Caco-2 (cell line): Measurements from ENCODE around the gene SLC27A2. TPM values are rescaled to one million over a fixed set of nuclear protein-coding genes. Genes with fewer than 3 reads are reported as not detected.
"Not testable (repeated sequence)": the region's sequence is repeated elsewhere in the genome, so short reads cannot be mapped to it uniquely, and the experiment has no call there.

ENCODE experiments used
- Bru-seq: library from RNA; stranded (reverse); fragments of 400-500 nt; gene quantifications from one replicate; lab custom pipeline; 2021; lab: Mats Ljungman, UMichigan
- BruChase-seq, 2 experiments: library from RNA; stranded (reverse); fragments of 400-500 nt; gene quantifications; one replicate each; lab custom pipeline; 2021; lab: Mats Ljungman, UMichigan
- BruUV-seq: library from RNA; stranded (reverse); fragments of 400-500 nt; replicated peaks from 2 replicates; lab custom pipeline; 2021; lab: Mats Ljungman, UMichigan
- CTCF ChIA-PET: fragments of 300-600 bp; sonication (Branson Sonifier 250); formaldehyde crosslinking; loops from one replicate; lab custom pipeline; 2022; ENCODE audit warnings: antibody characterized with exemption; lab: Charles Lee
- POLR2A ChIA-PET: fragments of 300-600 bp; sonication (Branson Sonifier 250); formaldehyde crosslinking; loops from one replicate; lab custom pipeline; 2022; ENCODE audit warnings: antibody characterized with exemption; lab: Charles Lee
- DNase-seq, 2 experiments: peaks; one replicate each; pipeline versions ENCODE4 v3.0.0 to v3.0.0-alpha.2; 2020 to 2022
- H3K27me3 ChIP-seq: replicated peaks from 2 replicates; pipeline ENCODE4 v1.6.0; 2011; ENCODE audit warnings: low read length; ENCODE audit not compliant: control insufficient read depth, insufficient read depth
- H3K36me3 ChIP-seq: 2 replicates; pipeline ENCODE4 v1.5.1; 2011; ENCODE audit warnings: low read length; ENCODE audit not compliant: control insufficient read depth, insufficient read depth
- H3K4me1 ChIP-seq: fragments of 250-450 bp; sonication (Bioruptor Pico); 2 replicates; pipeline ENCODE4 v1.5.1; 2020; ENCODE audit warnings: mild to moderate bottlenecking
- H3K4me3 ChIP-seq: 2 replicates; pipeline ENCODE4 v1.5.1; 2011; ENCODE audit warnings: low read depth, mild to moderate bottlenecking, control low read depth, low read length
- H3K9me3 ChIP-seq: fragments of 250-450 bp; sonication (Bioruptor Pico); 2 replicates; pipeline ENCODE4 v1.5.1; 2020; ENCODE audit warnings: mild to moderate bottlenecking, moderate library complexity
- H3K27ac Mint-ChIP-seq: one replicate; pipeline ENCODE4 v1.8.0; 2022; ENCODE audit warnings: mixed read lengths; ENCODE audit not compliant: unreplicated experiment
- H3K27me3 Mint-ChIP-seq: one replicate; pipeline ENCODE4 v1.8.0; 2022; ENCODE audit warnings: mixed read lengths; ENCODE audit not compliant: insufficient read depth, unreplicated experiment
- H3K36me3 Mint-ChIP-seq: one replicate; pipeline ENCODE4 v1.8.0; 2022; ENCODE audit warnings: mild to moderate bottlenecking, mixed read lengths; ENCODE audit not compliant: insufficient read depth, unreplicated experiment
- H3K4me1 Mint-ChIP-seq: one replicate; pipeline ENCODE4 v1.8.0; 2022; ENCODE audit warnings: low read depth, mixed read lengths; ENCODE audit not compliant: unreplicated experiment
- H3K4me3 Mint-ChIP-seq: one replicate; pipeline ENCODE4 v1.8.0; 2022; ENCODE audit warnings: mild to moderate bottlenecking, moderate library complexity, mixed read lengths; ENCODE audit not compliant: unreplicated experiment
- H3K9me3 Mint-ChIP-seq: one replicate; pipeline ENCODE4 v1.8.0; 2022; ENCODE audit warnings: mixed read lengths; ENCODE audit not compliant: unreplicated experiment
- intact Hi-C: fragments of 100-400 bp; cut with micrococcal nuclease; formaldehyde crosslinking; loops from one replicate; pipeline ENCODE4 v1.10.0; 2022; ENCODE audit not compliant: unreplicated experiment
- long read RNA-seq: library from polyadenylated mRNA; stranded (forward); transcript quantifications from one replicate; pipeline ENCODE4 v2.0.0, GENCODE V29; 2022
- total RNA-seq: library from RNA; stranded (reverse); gene quantifications from 2 replicates; pipeline ENCODE4 v1.2.3, GENCODE V29; 2022
- TF ChIP-seq, protein P1 (sequence below), 2 experiments: fragments of 200-600 bp in 1 of 2; IDR thresholded peaks; 1 replicate in 1 of 2; 2 replicates in 1 of 2; pipeline versions ENCODE4 v1.5.1 to v1.8.0; 2011 to 2022; ENCODE audit warnings: antibody characterized with exemption in 1 of 2, control low read depth in 1 of 2, inconsistent platforms in 1 of 2, low read depth in 1 of 2, low read length in 1 of 2, mild to moderate bottlenecking in 1 of 2, moderate library complexity in 1 of 2; ENCODE audit not compliant: insufficient read depth in 1 of 2, severe bottlenecking in 1 of 2, unreplicated experiment in 1 of 2

SLC27A2 gene
- total RNA-seq (31.2 and 36.1 TPM in 2 replicates), Bru-seq, nascent RNA (percentile 65 among the genes with signal in this experiment), BruChase-seq, experiment 1, labeled RNA remaining after a 2-hour chase (percentile 57 among the genes with signal in this experiment), BruChase-seq, experiment 2, labeled RNA remaining after a 6-hour chase (percentile 68 among the genes with signal in this experiment)
- long read RNA-seq, transcript SLC27A2-201 (10 exons, 2,394 nt): major isoform, 52 of 56 reads
- long read RNA-seq, partial matches to known transcripts: 1 of 56 reads
- long read RNA-seq, other reads (novel, unspliced or antisense): 3 of 56 reads

DNA sequence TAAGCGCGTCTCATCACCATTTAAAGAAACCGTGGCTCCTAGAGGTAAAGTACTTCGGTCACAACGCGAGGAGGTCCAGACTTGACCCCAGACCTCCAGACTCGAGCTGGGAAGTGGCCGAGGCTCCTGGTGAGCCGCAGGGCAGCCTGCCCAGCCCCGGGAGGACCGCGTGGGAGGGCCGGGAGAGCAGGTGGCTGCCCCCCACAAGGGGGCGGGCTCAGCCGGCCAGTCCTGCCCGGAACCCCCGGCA, at the start of gene SLC27A2:
Gene SLC27A2 (plus strand): TSS at position 228 of the 250 bp plus-strand sequence. CDS start 232 bp downstream, outside the sequence.
- no TSS peak for BruUV-seq
- no peak for DNase-seq
- CTCF ChIA-PET: interaction anchor here (0.5 to 2.8 kb wide), 4 partner anchors 34 to 326 kb away, joined by 4 to 20 read pairs (median 10); no protein-coding TSS in a partner anchor
- TF ChIP-seq, protein P1, sequence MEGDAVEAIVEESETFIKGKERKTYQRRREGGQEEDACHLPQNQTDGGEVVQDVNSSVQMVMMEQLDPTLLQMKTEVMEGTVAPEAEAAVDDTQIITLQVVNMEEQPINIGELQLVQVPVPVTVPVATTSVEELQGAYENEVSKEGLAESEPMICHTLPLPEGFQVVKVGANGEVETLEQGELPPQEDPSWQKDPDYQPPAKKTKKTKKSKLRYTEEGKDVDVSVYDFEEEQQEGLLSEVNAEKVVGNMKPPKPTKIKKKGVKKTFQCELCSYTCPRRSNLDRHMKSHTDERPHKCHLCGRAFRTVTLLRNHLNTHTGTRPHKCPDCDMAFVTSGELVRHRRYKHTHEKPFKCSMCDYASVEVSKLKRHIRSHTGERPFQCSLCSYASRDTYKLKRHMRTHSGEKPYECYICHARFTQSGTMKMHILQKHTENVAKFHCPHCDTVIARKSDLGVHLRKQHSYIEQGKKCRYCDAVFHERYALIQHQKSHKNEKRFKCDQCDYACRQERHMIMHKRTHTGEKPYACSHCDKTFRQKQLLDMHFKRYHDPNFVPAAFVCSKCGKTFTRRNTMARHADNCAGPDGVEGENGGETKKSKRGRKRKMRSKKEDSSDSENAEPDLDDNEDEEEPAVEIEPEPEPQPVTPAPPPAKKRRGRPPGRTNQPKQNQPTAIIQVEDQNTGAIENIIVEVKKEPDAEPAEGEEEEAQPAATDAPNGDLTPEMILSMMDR (IDR thresholded peaks at IDR 0.05; ENCODE audit: insufficient read depth in 1 of 2, low read depth in 1 of 2, low read length in 1 of 2, severe bottlenecking in 1 of 2, unreplicated experiment in 1 of 2): peak; percentile 69 to 70
- H3K27ac Mint-ChIP-seq: peak within 1 kb of the TSS; percentile 51
- Histone ChIP-seq H3K36me3 (no peaks in the 10 kb centered on the region), H3K4me3 (peak within 1 kb of the TSS; percentile 83), H3K4me1 (peaks cover under 1% of the 10 kb centered on the region; the same call in 1 of the 2 replicates), H3K27me3 (no peaks in the 10 kb centered on the region), H3K9me3 (no peaks in the 10 kb centered on the region)
- H3K4me3 Mint-ChIP-seq: peak within 1 kb of the TSS; percentile 88
- intact Hi-C loops: loop anchor here (2.0 kb wide), 1 partner anchor 135 kb away; no protein-coding TSS in a partner anchor
- peaks cover 11% of the 10 kb centered on the region for H3K4me1 Mint-ChIP-seq
- POLR2A ChIA-PET: no interaction called here
- no peaks in the 10 kb centered on the region for H3K9me3 Mint-ChIP-seq
- no peaks in the 10 kb centered on the region for H3K27me3 Mint-ChIP-seq
- no peaks in the 10 kb centered on the region for H3K36me3 Mint-ChIP-seq

DNA sequence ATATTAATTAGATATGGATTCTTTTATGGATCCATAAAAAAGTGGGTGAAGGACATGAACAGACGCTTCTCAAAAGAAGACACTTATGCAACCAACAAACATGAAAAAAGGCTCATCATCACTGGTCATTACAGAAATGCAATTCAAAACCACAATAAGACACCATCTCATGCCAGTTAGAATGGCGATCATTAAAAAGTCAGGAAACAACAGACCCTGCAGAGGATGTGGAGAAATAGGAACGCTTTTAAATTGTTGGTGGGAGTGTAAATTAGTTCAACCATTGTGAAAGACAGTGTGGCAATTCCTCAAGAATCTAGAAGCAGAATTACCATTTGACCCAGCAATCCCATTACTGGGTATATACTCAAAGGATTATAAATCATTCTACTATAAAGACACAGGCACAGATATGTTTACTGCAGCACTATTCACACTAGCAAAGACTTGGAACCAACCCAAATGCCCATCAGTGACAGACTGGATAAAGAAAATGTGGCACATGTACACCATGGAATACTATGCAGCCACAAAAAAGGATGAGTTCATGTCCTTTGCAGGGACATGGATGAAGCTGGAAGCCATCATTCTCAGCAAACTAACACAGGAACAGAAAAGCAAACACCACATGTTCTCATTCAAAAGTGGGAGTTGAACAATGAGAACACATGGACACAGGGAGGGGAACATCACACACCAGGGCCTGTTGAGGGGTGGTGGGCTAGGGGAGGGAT, 49.6 kb upstream of the SLC27A2 start:
- H3K36me3 Mint-ChIP-seq, CTCF ChIA-PET, DNase-seq, POLR2A ChIA-PET, BruUV-seq, H3K9me3 Mint-ChIP-seq, H3K4me1 ChIP-seq, H3K4me3 ChIP-seq, H3K27me3 ChIP-seq, H3K36me3 ChIP-seq, H3K4me1 Mint-ChIP-seq, H3K27ac Mint-ChIP-seq, H3K9me3 ChIP-seq, H3K4me3 Mint-ChIP-seq, H3K27me3 Mint-ChIP-seq, intact Hi-C loops: not testable (repeated sequence)

DNA sequence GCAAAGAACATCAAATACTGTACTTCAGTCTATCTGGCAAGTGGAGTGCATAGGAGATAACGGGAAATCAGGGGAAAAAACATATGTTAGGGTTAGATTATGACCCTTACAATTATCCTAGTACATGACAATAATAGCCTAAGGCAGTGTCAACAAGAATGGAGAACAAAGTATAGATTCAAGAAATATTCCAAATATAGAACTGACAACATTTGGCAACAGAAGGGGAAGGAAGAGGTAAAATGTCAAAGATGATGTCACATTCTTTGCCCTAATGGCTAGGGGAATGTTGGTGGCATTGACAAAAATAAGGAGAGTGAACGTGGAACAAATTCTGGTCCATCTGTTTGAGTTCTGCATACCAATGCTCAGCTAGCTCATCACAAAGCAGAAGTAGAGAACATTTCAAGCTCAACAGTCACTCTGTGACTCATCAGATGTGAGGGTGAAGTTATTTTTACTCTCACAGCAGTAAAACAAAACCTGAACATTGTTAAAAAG, 47.4 kb upstream of the SLC27A2 start:
- Mint-ChIP-seq H3K36me3 (no peaks in the 10 kb centered on the region), H3K4me3 (no peak overlapping the region), H3K9me3 (no peaks in the 10 kb centered on the region), H3K27ac (no peak overlapping the region), H3K27me3 (no peaks in the 10 kb centered on the region), H3K4me1 (peaks cover 7% of the 10 kb centered on the region)
- intact Hi-C loops: no loop called here
- ChIA-PET CTCF (interaction anchor here (0.5 to 1.2 kb wide), 2 partner anchors 11 to 206 kb away, joined by 3 to 4 read pairs; no protein-coding TSS in a partner anchor), POLR2A (no interaction called here)
- Histone ChIP-seq H3K27me3 (no peaks in the 10 kb centered on the region), H3K4me3 (no peak overlapping the region), H3K36me3 (no peaks in the 10 kb centered on the region), H3K9me3 (no peaks in the 10 kb centered on the region), H3K4me1 (no peaks in the 10 kb centered on the region)
- no peak for DNase-seq
- TF ChIP-seq, protein P1 (IDR thresholded peaks at IDR 0.05; ENCODE audit: insufficient read depth in 1 of 2, low read depth in 1 of 2, low read length in 1 of 2, severe bottlenecking in 1 of 2, unreplicated experiment in 1 of 2): no peak
- BruUV-seq: no TSS peak
